Measurements from ENCODE around the gene PEX10.

DNA sequence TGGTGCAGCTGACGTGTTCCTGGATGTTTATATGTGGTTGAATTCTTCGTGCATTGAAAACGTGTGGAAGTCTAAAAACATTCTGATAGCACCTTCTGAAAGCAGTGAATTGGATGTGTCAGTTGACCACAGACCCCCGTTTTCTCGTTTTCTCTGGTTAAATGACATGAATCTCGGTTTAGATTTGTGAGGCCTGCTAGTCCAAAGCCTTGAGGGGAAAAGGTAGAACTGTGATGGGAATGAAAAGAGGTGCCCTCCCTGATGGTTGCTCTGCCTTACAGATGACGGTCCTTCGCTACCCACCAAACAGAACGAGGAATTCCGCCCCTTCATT lies 11.8 kb downstream of the PEX10 start:
- TF ChIP-seq POLR2A (IDR thresholded peaks at IDR 0.05) (no peak), CTCF (IDR thresholded peaks at IDR 0.05) (no peak)
